ENCODE results near the gene FRRS1.

GRCh38 chr1:99662539-99663080, 103.8 kb downstream of the FRRS1 start:
- TF ChIP-seq POLR2A (IDR thresholded peaks at IDR 0.05), result no peak
- no peak for TF ChIP-seq CTCF (IDR thresholded peaks at IDR 0.05)
